ENCODE measurements around the gene PAK4. TPM values are rescaled to one million over a fixed set of nuclear protein-coding genes. Genes with fewer than 3 reads are reported as not detected.

The PAK4 gene
- polyA plus RNA-seq, 1 donor (not counting 4 experiments of a cell fraction or from before 2014, with no cell fraction given) = 11.2 TPM

DNA sequence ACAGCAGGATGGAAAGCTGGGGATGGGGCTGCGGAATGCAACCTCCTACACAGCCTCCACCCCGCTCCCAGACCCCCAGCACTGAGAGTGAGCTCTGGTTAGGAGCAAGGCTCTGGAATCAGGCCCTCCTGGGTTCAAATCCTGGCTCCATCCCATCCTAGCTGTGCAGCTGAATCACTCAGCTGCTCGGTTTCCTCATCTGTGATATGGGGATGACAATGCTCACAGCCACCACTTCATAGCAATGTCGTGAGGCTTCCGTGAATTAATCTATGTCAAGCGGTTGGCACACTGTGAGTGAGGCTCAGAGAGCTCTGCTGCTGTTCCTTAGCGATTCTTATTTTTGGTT lies 40.9 kb upstream of the PAK4 start:
- Histone ChIP-seq H2AFZ (ENCODE audit: control insufficient read depth, low read length) (no peak overlapping the region), H3K27me3 (ENCODE audit: control insufficient read depth, extremely low read depth, insufficient read depth, low read length) (no peaks in the 10 kb centered on the region), H4K20me1 (ENCODE audit: control insufficient read depth, extremely low read depth, insufficient read depth, low read length) (no peaks in the 10 kb centered on the region), H3K4me2 (ENCODE audit: control insufficient read depth, extremely low read depth, insufficient read depth, low read depth, low read length) (no peak overlapping the region), H3K9me1 (ENCODE audit: control insufficient read depth, extremely low read depth, insufficient read depth, low read length) (no peaks in the 10 kb centered on the region), H3K79me2 (ENCODE audit: control insufficient read depth, insufficient read depth, low read length) (no peaks in the 10 kb centered on the region), H3K27ac (ENCODE audit: control insufficient read depth, insufficient read depth, low read length) (no peak overlapping the region), H3K36me3 (ENCODE audit: control insufficient read depth in 2 of 2, extremely low read depth in 1 of 2, insufficient read depth in 2 of 2, low read length in 2 of 2) (no peaks in the 10 kb centered on the region), H3K4me1 (ENCODE audit: control insufficient read depth, extremely low read depth, insufficient read depth, low read length) (peaks cover 15% of the 10 kb centered on the region), H3K9me3 (ENCODE audit: control insufficient read depth, low read depth, low read length) (no peaks in the 10 kb centered on the region), H3K4me3 (ENCODE audit: control insufficient read depth in 2 of 3, extremely low read depth in 1 of 3, insufficient read depth in 2 of 3, low read depth in 1 of 3, low read length in 3 of 3) (no peak overlapping the region), H3K9ac (ENCODE audit: control insufficient read depth, extremely low read depth, insufficient read depth, low read length) (no peak overlapping the region)
- dilution Hi-C loops (cut with MboI; ENCODE audit: extremely low pct_ligation_motif_present, low sequenced_read_pairs) = no loop called here
- DNase-seq (ENCODE audit: low read depth, low spot score) (no peak), FAIRE-seq (no peak)
- TF ChIP-seq, protein P1, sequence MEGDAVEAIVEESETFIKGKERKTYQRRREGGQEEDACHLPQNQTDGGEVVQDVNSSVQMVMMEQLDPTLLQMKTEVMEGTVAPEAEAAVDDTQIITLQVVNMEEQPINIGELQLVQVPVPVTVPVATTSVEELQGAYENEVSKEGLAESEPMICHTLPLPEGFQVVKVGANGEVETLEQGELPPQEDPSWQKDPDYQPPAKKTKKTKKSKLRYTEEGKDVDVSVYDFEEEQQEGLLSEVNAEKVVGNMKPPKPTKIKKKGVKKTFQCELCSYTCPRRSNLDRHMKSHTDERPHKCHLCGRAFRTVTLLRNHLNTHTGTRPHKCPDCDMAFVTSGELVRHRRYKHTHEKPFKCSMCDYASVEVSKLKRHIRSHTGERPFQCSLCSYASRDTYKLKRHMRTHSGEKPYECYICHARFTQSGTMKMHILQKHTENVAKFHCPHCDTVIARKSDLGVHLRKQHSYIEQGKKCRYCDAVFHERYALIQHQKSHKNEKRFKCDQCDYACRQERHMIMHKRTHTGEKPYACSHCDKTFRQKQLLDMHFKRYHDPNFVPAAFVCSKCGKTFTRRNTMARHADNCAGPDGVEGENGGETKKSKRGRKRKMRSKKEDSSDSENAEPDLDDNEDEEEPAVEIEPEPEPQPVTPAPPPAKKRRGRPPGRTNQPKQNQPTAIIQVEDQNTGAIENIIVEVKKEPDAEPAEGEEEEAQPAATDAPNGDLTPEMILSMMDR (optimal IDR thresholded peaks at IDR 0.05 in 1 of 3, IDR thresholded peaks at IDR 0.05 in 1 of 3, conservative IDR thresholded peaks at IDR 0.05 in 1 of 3; ENCODE audit: extremely low read depth in 1 of 3, insufficient read depth in 2 of 3, low read length in 3 of 3) = no peak
- TF ChIP-seq EZH2 (IDR thresholded peaks at IDR 0.05; ENCODE audit: low read length) = no peak

DNA sequence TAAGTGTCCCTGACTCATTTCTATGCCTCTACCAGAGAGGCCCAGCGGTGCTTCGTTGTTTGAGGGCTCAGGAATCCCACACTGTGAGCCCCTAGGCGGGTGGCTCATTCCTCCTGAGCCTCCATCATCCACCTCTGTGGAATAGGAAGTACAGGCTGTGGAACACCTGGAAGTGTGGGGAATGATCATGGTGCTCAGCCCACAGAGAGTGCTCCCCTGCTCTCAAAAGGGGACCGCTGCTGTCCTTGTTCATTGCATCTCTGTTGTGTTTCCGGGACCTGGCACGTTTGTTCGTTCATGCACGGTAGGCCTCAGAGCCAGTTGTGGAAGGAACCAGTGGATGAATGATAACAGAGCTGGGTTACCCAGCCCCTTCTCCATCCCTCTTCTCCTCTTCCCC lies 40.2 kb upstream of the PAK4 start:
- H3K27ac ChIP-seq (ENCODE audit: control insufficient read depth, insufficient read depth, low read length) = no peak overlapping the region
- H4K20me1 ChIP-seq (ENCODE audit: control insufficient read depth, extremely low read depth, insufficient read depth, low read length) = no peaks in the 10 kb centered on the region
- no peaks in the 10 kb centered on the region for H3K79me2 ChIP-seq (ENCODE audit: control insufficient read depth, insufficient read depth, low read length)
- H3K4me2 ChIP-seq (ENCODE audit: control insufficient read depth, extremely low read depth, insufficient read depth, low read depth, low read length) = no peak overlapping the region
- DNase-seq (ENCODE audit: low read depth, low spot score) (no peak), FAIRE-seq (no peak)
- dilution Hi-C loops (cut with MboI; ENCODE audit: extremely low pct_ligation_motif_present, low sequenced_read_pairs) = no loop called here
- H2AFZ ChIP-seq (ENCODE audit: control insufficient read depth, low read length) = no peak overlapping the region
- H3K9me3 ChIP-seq (ENCODE audit: control insufficient read depth, low read depth, low read length) = no peaks in the 10 kb centered on the region
- H3K27me3 ChIP-seq (ENCODE audit: control insufficient read depth, extremely low read depth, insufficient read depth, low read length) = no peaks in the 10 kb centered on the region
- H3K4me3 ChIP-seq (ENCODE audit: control insufficient read depth in 2 of 3, extremely low read depth in 1 of 3, insufficient read depth in 2 of 3, low read depth in 1 of 3, low read length in 3 of 3) = no peak overlapping the region
- H3K9ac ChIP-seq (ENCODE audit: control insufficient read depth, extremely low read depth, insufficient read depth, low read length) = no peak overlapping the region
- no peaks in the 10 kb centered on the region for H3K9me1 ChIP-seq (ENCODE audit: control insufficient read depth, extremely low read depth, insufficient read depth, low read length)
- TF ChIP-seq, protein P1 (optimal IDR thresholded peaks at IDR 0.05 in 1 of 3, IDR thresholded peaks at IDR 0.05 in 1 of 3, conservative IDR thresholded peaks at IDR 0.05 in 1 of 3; ENCODE audit: extremely low read depth in 1 of 3, insufficient read depth in 2 of 3, low read length in 3 of 3) = no peak
- TF ChIP-seq EZH2 (IDR thresholded peaks at IDR 0.05; ENCODE audit: low read length) = no peak
- peaks cover 15% of the 10 kb centered on the region for H3K4me1 ChIP-seq (ENCODE audit: control insufficient read depth, extremely low read depth, insufficient read depth, low read length)
- no peaks in the 10 kb centered on the region for H3K36me3 ChIP-seq (ENCODE audit: control insufficient read depth in 2 of 2, extremely low read depth in 1 of 2, insufficient read depth in 2 of 2, low read length in 2 of 2)
